Cardiac fibroblast (primary cell): ENCODE results near the gene TMEM207.
"Not testable (repeated sequence)": the region's sequence is repeated elsewhere in the genome, so short reads cannot be mapped to it uniquely, and the experiment has no call there.

Source experiments
- DNase-seq, 2 donors: peaks; one replicate each; pipeline versions ENCODE4 v3.0.0 to v3.0.0-alpha.2; 2010; ENCODE audit warnings: low read depth in 2 of 2
- H3K4me3 ChIP-seq, 2 donors: replicated peaks in 1 of 2; 1 replicate in 1 of 2; 2 replicates in 1 of 2; pipeline ENCODE4 v1.5.1; 2011; ENCODE audit warnings: low read depth in 2 of 2, low read length in 2 of 2, mild to moderate bottlenecking in 2 of 2, moderate library complexity in 1 of 2
- CTCF ChIP-seq: IDR thresholded peaks from one replicate; pipeline ENCODE4 v1.5.1; 2011; ENCODE audit warnings: low read depth, mild to moderate bottlenecking, low read length, inconsistent platforms

Gene TMEM207

DNA sequence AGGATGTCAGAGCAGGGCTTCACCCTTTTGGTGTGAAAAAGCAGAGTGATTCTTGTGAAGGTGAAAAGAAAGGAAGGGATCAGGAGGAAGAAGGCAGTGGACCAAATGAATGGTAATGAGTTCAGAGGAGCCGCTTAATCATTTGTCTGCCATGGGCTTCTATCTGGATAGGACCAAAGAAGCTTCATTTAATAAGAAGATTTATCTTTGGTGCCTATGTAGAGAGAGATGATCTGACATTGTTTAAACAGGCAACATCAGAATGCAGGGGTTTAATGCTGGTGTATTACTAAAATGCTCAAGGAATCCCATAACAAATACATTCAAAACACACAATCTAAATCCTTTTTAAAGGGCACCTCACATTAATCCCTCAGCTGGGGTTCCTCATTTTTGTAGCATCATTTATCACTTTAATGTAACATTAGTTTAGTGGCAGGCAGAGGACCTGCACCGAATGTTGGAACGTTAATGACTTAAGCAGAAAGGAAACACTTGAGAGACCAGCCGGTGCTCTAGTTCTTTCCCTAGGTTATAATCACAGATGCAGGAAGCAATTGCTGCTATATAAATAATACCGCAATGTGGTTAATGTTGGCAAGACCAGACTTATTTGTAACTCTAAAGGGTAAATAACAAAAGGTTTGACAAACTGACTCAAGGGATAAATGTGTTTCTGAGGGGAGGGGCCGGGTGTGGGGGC lies 36.3 kb upstream of the TMEM207 start:
- peak in 1 of 2 donors; percentile 22 for DNase-seq
- TF ChIP-seq CTCF: no peak
- no peak overlapping the region for H3K4me3 ChIP-seq

DNA sequence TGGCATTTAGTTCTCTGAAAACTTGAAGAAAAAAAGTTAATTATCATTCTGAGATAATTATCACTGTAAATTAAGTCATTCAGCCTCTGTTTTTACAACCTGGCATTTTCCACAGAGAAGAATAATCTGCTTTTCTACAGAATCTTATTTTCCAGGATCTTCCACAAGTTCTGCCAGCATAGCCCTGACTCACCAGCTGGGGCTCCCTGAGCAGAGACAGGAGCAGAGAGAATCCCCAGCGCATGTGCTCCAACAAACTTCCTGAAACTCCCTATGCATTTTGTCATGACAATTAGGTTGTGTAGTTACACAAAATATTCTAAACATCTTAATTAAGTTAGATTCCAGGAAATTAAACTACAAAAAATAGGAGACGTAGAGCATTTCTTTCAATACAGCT lies 32.1 kb upstream of the TMEM207 start:
- no peak for TF ChIP-seq CTCF
- no peak overlapping the region for H3K4me3 ChIP-seq
- DNase-seq: peak in 1 of 2 donors; percentile 17

- not testable (repeated sequence) for H3K4me3 ChIP-seq, DNase-seq
Measured at GRCh38 chr3:190473261-190473660, 23.6 kb upstream of the TMEM207 start.

GRCh38 chr3:190467922-190468321 lies 18.2 kb upstream of the TMEM207 start:
- DNase-seq: no peak
- TF ChIP-seq CTCF: no peak
- H3K4me3 ChIP-seq: no peak overlapping the region

- peak; percentile 10 to 27 for DNase-seq
- H3K4me3 ChIP-seq: no peak overlapping the region
- no peak for TF ChIP-seq CTCF
Measured at GRCh38 chr3:190458040-190458439, 8.3 kb upstream of the TMEM207 start.

DNA sequence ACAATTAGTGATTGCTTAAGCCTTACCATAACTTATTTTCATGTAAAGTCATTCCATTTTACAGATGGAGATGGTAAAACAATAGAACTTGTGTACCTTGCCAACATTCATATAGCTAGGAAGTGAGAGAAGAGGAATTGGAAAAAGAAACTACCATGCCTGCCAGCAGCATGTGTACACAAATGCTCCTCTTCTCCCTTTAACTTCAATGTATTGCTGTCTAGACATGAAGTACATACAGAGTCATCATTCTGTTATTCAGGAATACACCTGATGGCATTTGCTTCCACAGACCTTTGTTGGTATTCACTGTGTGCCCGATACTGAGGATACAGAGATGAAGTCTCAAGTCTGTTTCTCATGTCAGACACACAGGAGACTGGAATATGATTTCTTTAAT lies 7.1 kb upstream of the TMEM207 start:
- no peak for TF ChIP-seq CTCF
- DNase-seq: no peak
- no peak overlapping the region for H3K4me3 ChIP-seq

GRCh38 chr3:190455828-190456227 lies 6.1 kb upstream of the TMEM207 start:
- no peak overlapping the region for H3K4me3 ChIP-seq
- TF ChIP-seq CTCF: no peak
- no peak for DNase-seq
